Breast epithelium (tissue), 3 donors: Measurements from ENCODE around the gene INSIG2.

Experiments used
- POLR2A ChIP-seq: fragments of 450-650 bp; IDR thresholded peaks from one replicate; pipeline ENCODE4 v1.6.1; 2016; ENCODE audit warnings: antibody characterized with exemption, mild to moderate bottlenecking, moderate library complexity
- TF ChIP-seq, protein P1 (sequence below), 3 donors: fragments of 450-650 bp; IDR thresholded peaks; one replicate each; pipeline ENCODE4 v1.5.1; 2016 to 2017; ENCODE audit warnings: antibody characterized with exemption in 3 of 3, mild to moderate bottlenecking in 3 of 3, moderate library complexity in 3 of 3

DNA sequence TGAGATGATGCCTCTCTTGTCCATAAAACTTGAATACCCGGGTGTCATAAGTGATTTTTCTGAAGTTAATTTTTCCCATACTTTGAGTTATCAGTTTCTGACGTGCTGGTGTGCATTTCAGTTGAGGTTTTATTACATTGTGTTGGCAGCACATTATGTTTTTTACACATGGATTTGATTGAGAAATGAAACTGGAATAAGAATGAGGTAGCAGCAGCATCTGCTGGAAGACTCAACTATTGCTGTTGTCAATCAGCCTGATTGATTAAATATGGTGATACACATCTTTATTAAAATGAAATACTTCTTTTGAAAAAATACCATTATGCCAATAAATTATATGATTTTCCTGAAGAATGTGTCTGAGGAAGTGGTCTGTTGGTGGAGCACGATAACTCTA, 60.5 kb downstream of the INSIG2 start:
- TF ChIP-seq, protein P1, sequence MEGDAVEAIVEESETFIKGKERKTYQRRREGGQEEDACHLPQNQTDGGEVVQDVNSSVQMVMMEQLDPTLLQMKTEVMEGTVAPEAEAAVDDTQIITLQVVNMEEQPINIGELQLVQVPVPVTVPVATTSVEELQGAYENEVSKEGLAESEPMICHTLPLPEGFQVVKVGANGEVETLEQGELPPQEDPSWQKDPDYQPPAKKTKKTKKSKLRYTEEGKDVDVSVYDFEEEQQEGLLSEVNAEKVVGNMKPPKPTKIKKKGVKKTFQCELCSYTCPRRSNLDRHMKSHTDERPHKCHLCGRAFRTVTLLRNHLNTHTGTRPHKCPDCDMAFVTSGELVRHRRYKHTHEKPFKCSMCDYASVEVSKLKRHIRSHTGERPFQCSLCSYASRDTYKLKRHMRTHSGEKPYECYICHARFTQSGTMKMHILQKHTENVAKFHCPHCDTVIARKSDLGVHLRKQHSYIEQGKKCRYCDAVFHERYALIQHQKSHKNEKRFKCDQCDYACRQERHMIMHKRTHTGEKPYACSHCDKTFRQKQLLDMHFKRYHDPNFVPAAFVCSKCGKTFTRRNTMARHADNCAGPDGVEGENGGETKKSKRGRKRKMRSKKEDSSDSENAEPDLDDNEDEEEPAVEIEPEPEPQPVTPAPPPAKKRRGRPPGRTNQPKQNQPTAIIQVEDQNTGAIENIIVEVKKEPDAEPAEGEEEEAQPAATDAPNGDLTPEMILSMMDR (IDR thresholded peaks at IDR 0.05) = no peak
- no peak for TF ChIP-seq POLR2A
